A549 (cell line): ENCODE data around the gene NAA16. TPM values are rescaled to one million over a fixed set of nuclear protein-coding genes. Genes with fewer than 3 reads are reported as not detected.
A peak's percentile ranks its signal among the peaks of the same experiment; 100 is the strongest.

Experiments
- ATAC-seq, 2 experiments: fragments of 200-7000 bp in 1 of 2; fragments of >200 bp in 1 of 2; cut with Nextera tagmentation in 1 of 2; cut with Tn5 transposase in 1 of 2; 3 replicates each; pipeline versions ENCODE4 v1.8.0 to v1.9.1; 2018 to 2020; ENCODE audit warnings: mild to moderate bottlenecking in 1 of 2, moderate library complexity in 1 of 2
- CTCF ChIA-PET: fragments of 300-600 bp; sonication (Branson Sonifier 250); formaldehyde crosslinking; extraction: SDS; loops from one replicate; lab custom pipeline; 2021; ENCODE audit warnings: antibody characterized with exemption, inconsistent platforms; lab: Yijun Ruan, JAX
- POLR2A ChIA-PET: fragments of 350-600 bp; formaldehyde crosslinking; extraction: SDS; loops from one replicate; lab custom pipeline; 2021; ENCODE audit warnings: antibody characterized with exemption, inconsistent platforms; lab: Yijun Ruan, JAX
- DNase-seq, 2 experiments: peaks; one replicate each; pipeline versions ENCODE4 v3.0.0 to v3.0.0-alpha.2; 2011 to 2016; ENCODE audit warnings: low read depth in 1 of 2, low spot score in 1 of 2
- FAIRE-seq: peaks from 2 replicates; lab custom pipeline; 2011; peaks lifted over from hg19 to GRCh38; lab: Jason Lieb, UNC
- H3K27ac ChIP-seq, 2 experiments: fragments of >200 bp; sonication (Bioruptor Twin); formaldehyde crosslinking; 3 replicates each; pipeline ENCODE4 v1.5.1; 2016 to 2017
- H3K4me1 ChIP-seq: fragments of >200 bp; sonication (Bioruptor Twin); formaldehyde crosslinking; 3 replicates; pipeline ENCODE4 v1.6.1; 2016
- H3K4me2 ChIP-seq: fragments of >200 bp; sonication (Bioruptor Twin); formaldehyde crosslinking; 3 replicates; pipeline ENCODE4 v1.6.1; 2016
- H3K4me3 ChIP-seq: fragments of >200 bp; sonication (Bioruptor Twin); formaldehyde crosslinking; 3 replicates; pipeline ENCODE4 v1.5.1; 2016
- H3K9me3 ChIP-seq: fragments of >200 bp; sonication (Bioruptor Twin); formaldehyde crosslinking; 3 replicates; pipeline ENCODE4 v1.6.1; 2016
- BHLHE40 ChIP-seq: IDR thresholded peaks from 2 replicates; pipeline ENCODE4 v1.6.1; 2012; ENCODE audit warnings: low read depth, low read length, inconsistent platforms
- CBX8 ChIP-seq: fragments of 200-600 bp; sonication (generic); IDR thresholded peaks from 2 replicates; pipeline ENCODE4 v1.6.1; 2016
- CEBPB ChIP-seq, 2 experiments: fragments of >200 bp in 1 of 2; sonication (Bioruptor Twin) in 1 of 2; formaldehyde crosslinking in 1 of 2; IDR thresholded peaks; 2 replicates each; pipeline ENCODE4 v1.6.1; 2012 to 2016
- CHD4 ChIP-seq: fragments of 200-600 bp; sonication (generic); IDR thresholded peaks from 2 replicates; pipeline ENCODE4 v1.6.1; 2016; ENCODE audit warnings: antibody characterized with exemption, mild to moderate bottlenecking, borderline replicate concordance
- CTCF ChIP-seq: fragments of >200 bp; sonication (Bioruptor Twin); formaldehyde crosslinking; IDR thresholded peaks from 3 replicates; pipeline ENCODE4 v1.5.1; 2016
- ELK1 ChIP-seq: fragments of 150-350 bp; IDR thresholded peaks from 2 replicates; pipeline ENCODE4 v1.6.1; 2014; ENCODE audit warnings: low read depth, mild to moderate bottlenecking, low read length
- EP300 ChIP-seq, 2 experiments: fragments of >200 bp; sonication (Bioruptor Twin); formaldehyde crosslinking; IDR thresholded peaks; 2 replicates in 1 of 2; 3 replicates in 1 of 2; pipeline ENCODE4 v1.6.1; 2016 to 2017
- FOSB ChIP-seq: fragments of 250-450 bp; sonication (Bioruptor Pico); IDR thresholded peaks from 2 replicates; pipeline ENCODE4 v1.5.0; 2020; ENCODE audit warnings: mild to moderate bottlenecking, moderate library complexity
- FOXS1 ChIP-seq: fragments of 250-450 bp; sonication (Bioruptor Pico); IDR thresholded peaks from 2 replicates; pipeline ENCODE4 v1.5.0; 2020; ENCODE audit warnings: mild to moderate bottlenecking, moderate library complexity
- HMGXB4 ChIP-seq: fragments of 250-450 bp; sonication (Bioruptor Pico); IDR thresholded peaks from 2 replicates; pipeline ENCODE4 v1.5.0; 2021; ENCODE audit warnings: mild to moderate bottlenecking, moderate library complexity, borderline replicate concordance
- HOXA7 ChIP-seq: fragments of 250-450 bp; sonication (Bioruptor Pico); IDR thresholded peaks from 2 replicates; pipeline ENCODE4 v1.5.0; 2020; ENCODE audit warnings: mild to moderate bottlenecking, moderate library complexity
- HOXB13 ChIP-seq: fragments of 250-450 bp; sonication (Bioruptor Pico); IDR thresholded peaks from 2 replicates; pipeline ENCODE4 v1.5.0; 2020; ENCODE audit warnings: low read depth, mild to moderate bottlenecking, moderate library complexity
- KDM1A ChIP-seq: fragments of 200-600 bp; sonication (generic); IDR thresholded peaks from 2 replicates; pipeline ENCODE4 v1.6.1; 2016; ENCODE audit warnings: low read depth, mild to moderate bottlenecking
- KDM5A ChIP-seq: fragments of 200-600 bp; sonication (generic); IDR thresholded peaks from 2 replicates; pipeline ENCODE4 v1.6.1; 2016; ENCODE audit warnings: antibody characterized with exemption, mild to moderate bottlenecking
- MAZ ChIP-seq: fragments of 150-350 bp; IDR thresholded peaks from 2 replicates; pipeline ENCODE4 v1.6.1; 2014; ENCODE audit warnings: antibody characterized with exemption, low read depth, low read length, borderline replicate concordance
- NFE2L2 ChIP-seq: fragments of 150-350 bp; conservative IDR thresholded peaks from 2 replicates; pipeline ENCODE4 v1.6.1; 2014; ENCODE audit warnings: low read length
- PBX3 ChIP-seq: IDR thresholded peaks from 2 replicates; pipeline ENCODE4 v1.6.1; 2012
- POLR2A ChIP-seq: IDR thresholded peaks from 2 replicates; pipeline ENCODE4 v1.6.1; 2012; ENCODE audit warnings: mild to moderate bottlenecking, low read length
- RCOR1 ChIP-seq: fragments of 150-350 bp; IDR thresholded peaks from 2 replicates; pipeline ENCODE4 v1.6.1; 2014; ENCODE audit warnings: antibody characterized with exemption, low read length, low read depth
- RNF2 ChIP-seq: fragments of 200-600 bp; sonication (generic); IDR thresholded peaks from 2 replicates; pipeline ENCODE4 v1.6.1; 2016; ENCODE audit warnings: low read depth, mild to moderate bottlenecking, antibody characterized with exemption, moderate library complexity, borderline replicate concordance
- SMC3 ChIP-seq: fragments of >200 bp; sonication (Bioruptor Twin); formaldehyde crosslinking; IDR thresholded peaks from 3 replicates; pipeline ENCODE4 v1.6.1; 2018; ENCODE audit warnings: inconsistent platforms
- USF2 ChIP-seq: fragments of 450-650 bp; IDR thresholded peaks from 2 replicates; pipeline ENCODE4 v1.6.1; 2014; ENCODE audit warnings: antibody characterized with exemption
- ZNF302 ChIP-seq: fragments of 250-450 bp; sonication (Bioruptor Pico); IDR thresholded peaks from 2 replicates; pipeline ENCODE4 v1.9.0; 2021; ENCODE audit warnings: inconsistent platforms, mild to moderate bottlenecking, moderate library complexity
- WGBS: methylation state at CpG from one replicate; pipeline ENCODE4 v1.1.6; 2017; ENCODE audit errors: missing lambda C conversion rate; 5-methylcytosine and 5-hydroxymethylcytosine counted together
- polyA plus RNA-seq, 4 experiments: library from polyadenylated mRNA; depleted of rRNA in 3 of 4; stranded (reverse); fragments of >200 nt; fragmentation: RNase III in 1 of 4; extraction: RNeasy Plus Mini Kit Qiagen cat#74134 plus additional on column Dnase treatment in 1 of 4; gene quantifications; 2 replicates in 3 of 4; 3 replicates in 1 of 4; pipeline ENCODE4 v1.2.3, GENCODE V29; 2011 to 2017
- TF ChIP-seq, protein P1 (sequence below): fragments of 250-450 bp; sonication (Bioruptor Pico); IDR thresholded peaks from 2 replicates; pipeline ENCODE4 v1.5.0; 2020; ENCODE audit warnings: low read depth, mild to moderate bottlenecking, moderate library complexity
- TF ChIP-seq, protein P2 (sequence below): IDR thresholded peaks from 2 replicates; pipeline ENCODE4 v1.6.1; 2012
- TF ChIP-seq, protein P3 (sequence below): fragments of >200 bp; sonication (Bioruptor Twin); formaldehyde crosslinking; IDR thresholded peaks from 2 replicates; pipeline ENCODE4 v1.6.1; 2016

NAA16 gene
- polyA plus RNA-seq, 2 of the 4 experiments (the other 2 are of a cell fraction) = 10.5 to 18.8 TPM

DNA sequence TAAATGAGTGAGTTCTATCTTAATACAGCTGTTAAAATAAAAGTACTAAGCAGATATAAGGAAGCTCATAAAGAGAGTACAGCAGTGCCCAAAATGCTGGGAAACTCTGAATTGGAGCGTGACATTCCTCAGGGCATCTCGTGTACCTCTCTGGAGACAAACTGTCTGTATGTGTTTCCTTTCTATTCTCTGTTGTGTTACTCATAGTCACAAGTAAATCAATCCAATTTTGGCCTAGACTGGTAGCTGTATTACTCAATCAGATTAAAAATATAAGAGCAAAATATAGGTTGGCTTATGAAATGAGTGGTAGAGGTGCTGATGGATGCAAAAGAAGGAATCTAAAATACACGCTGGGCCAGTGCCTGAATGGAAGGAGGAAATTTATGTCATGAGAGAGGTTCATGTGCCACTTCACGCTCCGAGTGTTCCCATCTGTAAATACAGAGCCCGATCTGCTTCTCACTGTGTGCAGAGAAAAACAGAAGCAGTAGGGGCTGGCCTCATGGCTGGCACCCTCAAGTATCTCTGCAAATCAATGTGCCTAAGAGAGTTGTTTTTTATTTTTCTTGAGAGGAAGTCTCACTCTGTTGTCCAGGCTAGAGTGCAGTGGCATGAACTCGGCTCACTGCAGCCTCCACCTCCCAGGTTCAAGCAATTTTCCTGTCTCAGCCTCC, 87.6 kb downstream of the NAA16 start (continued):
- TF ChIP-seq PBX3 = no peak
- no peak for TF ChIP-seq NFE2L2

GRCh38 chr13:41401366-41401765, 90.3 kb downstream of the NAA16 start:
- WGBS = 75% methylated on average over 4 of the region's 4 CpGs
- Histone ChIP-seq H3K27ac (no peak overlapping the region), H3K4me1 (no peaks in the 10 kb centered on the region), H3K9me3 (no peaks in the 10 kb centered on the region), H3K4me3 (no peak overlapping the region), H3K4me2 (no peak overlapping the region)
- FAIRE-seq (no peak), ATAC-seq (no peak), DNase-seq (peak in 1 of 2 experiments; percentile 5)
- CTCF ChIA-PET = interaction anchor here (0.7 kb wide), 1 partner anchor 10 kb away, joined by 4 read pairs; no protein-coding TSS in a partner anchor
- no peak for TF ChIP-seq HOXB13 (CRISPR knock-in tag)
- no peak for TF ChIP-seq FOSB (CRISPR knock-in tag)
- TF ChIP-seq, protein P1, sequence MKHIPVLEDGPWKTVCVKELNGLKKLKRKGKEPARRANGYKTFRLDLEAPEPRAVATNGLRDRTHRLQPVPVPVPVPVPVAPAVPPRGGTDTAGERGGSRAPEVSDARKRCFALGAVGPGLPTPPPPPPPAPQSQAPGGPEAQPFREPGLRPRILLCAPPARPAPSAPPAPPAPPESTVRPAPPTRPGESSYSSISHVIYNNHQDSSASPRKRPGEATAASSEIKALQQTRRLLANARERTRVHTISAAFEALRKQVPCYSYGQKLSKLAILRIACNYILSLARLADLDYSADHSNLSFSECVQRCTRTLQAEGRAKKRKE (CRISPR knock-in tag) = no peak
- TF ChIP-seq, protein P2, sequence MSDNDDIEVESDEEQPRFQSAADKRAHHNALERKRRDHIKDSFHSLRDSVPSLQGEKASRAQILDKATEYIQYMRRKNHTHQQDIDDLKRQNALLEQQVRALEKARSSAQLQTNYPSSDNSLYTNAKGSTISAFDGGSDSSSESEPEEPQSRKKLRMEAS = no peak
- no peak for TF ChIP-seq BHLHE40
- TF ChIP-seq RCOR1 = no peak
- TF ChIP-seq RNF2 = no peak
- no peak for TF ChIP-seq KDM1A
- TF ChIP-seq POLR2A = no peak
- TF ChIP-seq CBX8 = no peak
- TF ChIP-seq, protein P3, sequence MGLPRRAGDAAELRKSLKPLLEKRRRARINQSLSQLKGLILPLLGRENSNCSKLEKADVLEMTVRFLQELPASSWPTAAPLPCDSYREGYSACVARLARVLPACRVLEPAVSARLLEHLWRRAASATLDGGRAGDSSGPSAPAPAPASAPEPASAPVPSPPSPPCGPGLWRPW = no peak
- no peak for TF ChIP-seq CTCF
- no peak for TF ChIP-seq CHD4
- no peak for TF ChIP-seq SMC3
- no peak for TF ChIP-seq KDM5A
- TF ChIP-seq CEBPB (IDR thresholded peaks at IDR 0.05) = no peak
- POLR2A ChIA-PET = no interaction called here

DNA sequence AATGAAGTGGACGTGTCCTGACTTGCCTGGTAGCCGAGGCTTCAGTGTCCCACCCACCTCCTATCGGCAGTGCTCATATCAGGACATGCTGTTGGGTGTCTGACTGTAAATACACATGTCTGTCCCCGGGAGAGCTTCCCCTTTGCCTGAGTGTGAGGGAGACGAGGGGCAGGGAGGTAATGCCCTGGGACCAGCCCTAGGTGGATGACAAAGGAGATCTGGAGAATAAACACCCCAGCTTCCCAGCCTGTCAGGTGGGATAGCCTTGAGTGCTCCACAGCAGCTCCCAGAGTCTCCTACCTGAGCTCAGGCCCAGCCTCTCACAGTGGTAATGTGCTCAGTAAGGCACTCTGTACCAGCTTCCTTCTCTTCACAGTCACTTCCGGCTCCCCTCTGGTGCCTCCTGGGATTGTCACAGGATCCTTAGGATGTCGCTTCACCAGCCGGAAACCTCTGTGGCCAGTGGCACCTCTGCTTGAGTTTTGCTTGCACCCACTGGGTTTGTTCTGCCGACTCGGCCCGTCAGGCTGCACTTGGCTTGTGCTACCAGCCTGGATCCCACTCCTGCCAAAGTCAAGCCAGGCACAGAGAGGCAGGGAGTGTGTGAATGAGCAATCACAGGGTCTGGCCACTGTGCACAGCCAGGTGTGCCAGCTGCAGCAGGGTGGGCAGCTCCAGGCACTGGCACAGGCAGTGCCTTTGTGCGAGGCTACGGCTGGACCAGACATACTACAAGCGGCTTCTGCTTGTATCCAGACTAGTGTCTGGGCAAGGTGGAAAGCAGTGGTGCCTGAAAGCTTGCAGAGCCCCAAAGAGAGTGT, 91.8 kb downstream of the NAA16 start:
- Histone ChIP-seq H3K4me3 (no peak overlapping the region), H3K4me1 (no peaks in the 10 kb centered on the region), H3K4me2 (no peak overlapping the region), H3K27ac (peak overlapping the region in 1 of 2 experiments; percentile 49; a peak in 3 of 6 replicates), H3K9me3 (no peaks in the 10 kb centered on the region)
- 93% methylated on average over 10 of the region's 14 CpGs for WGBS
- ATAC-seq (peak; percentile 60 to 70), DNase-seq (peak in 1 of 2 experiments; percentile 1), FAIRE-seq (no peak)
- CTCF ChIA-PET = no interaction called here
- POLR2A ChIA-PET = no interaction called here
- TF ChIP-seq HOXA7 (CRISPR knock-in tag) (no peak), ELK1 (no peak), ZNF302 (CRISPR knock-in tag) (no peak), POLR2A (no peak), KDM1A (no peak), FOXS1 (no peak), USF2 (no peak), EP300 (IDR thresholded peaks at IDR 0.05) (no peak), MAZ (no peak), CBX8 (no peak), HMGXB4 (CRISPR knock-in tag) (no peak)
